Epithelial cell of esophagus (primary cell): Measurements from ENCODE around the gene NMRAL1.

ENCODE experiments used
- DNase-seq: peaks from one replicate; pipeline ENCODE4 v3.0.0; 2010; ENCODE audit warnings: low read depth
- H3K4me3 ChIP-seq: 2 replicates; pipeline ENCODE4 v1.5.1; 2011; ENCODE audit warnings: mild to moderate bottlenecking, low read length, control low read depth
- TF ChIP-seq, protein P1 (sequence below): IDR thresholded peaks from 2 replicates; pipeline ENCODE4 v1.5.1; 2011; ENCODE audit warnings: low read depth, mild to moderate bottlenecking, low read length, control low read depth, inconsistent platforms; ENCODE audit not compliant: insufficient read depth; ENCODE audit errors: missing control alignments

NMRAL1 gene

GRCh38 chr16:4495766-4496165 lies 21.3 kb upstream of the NMRAL1 start:
- DNase-seq = peak; percentile 96
- TF ChIP-seq, protein P1, sequence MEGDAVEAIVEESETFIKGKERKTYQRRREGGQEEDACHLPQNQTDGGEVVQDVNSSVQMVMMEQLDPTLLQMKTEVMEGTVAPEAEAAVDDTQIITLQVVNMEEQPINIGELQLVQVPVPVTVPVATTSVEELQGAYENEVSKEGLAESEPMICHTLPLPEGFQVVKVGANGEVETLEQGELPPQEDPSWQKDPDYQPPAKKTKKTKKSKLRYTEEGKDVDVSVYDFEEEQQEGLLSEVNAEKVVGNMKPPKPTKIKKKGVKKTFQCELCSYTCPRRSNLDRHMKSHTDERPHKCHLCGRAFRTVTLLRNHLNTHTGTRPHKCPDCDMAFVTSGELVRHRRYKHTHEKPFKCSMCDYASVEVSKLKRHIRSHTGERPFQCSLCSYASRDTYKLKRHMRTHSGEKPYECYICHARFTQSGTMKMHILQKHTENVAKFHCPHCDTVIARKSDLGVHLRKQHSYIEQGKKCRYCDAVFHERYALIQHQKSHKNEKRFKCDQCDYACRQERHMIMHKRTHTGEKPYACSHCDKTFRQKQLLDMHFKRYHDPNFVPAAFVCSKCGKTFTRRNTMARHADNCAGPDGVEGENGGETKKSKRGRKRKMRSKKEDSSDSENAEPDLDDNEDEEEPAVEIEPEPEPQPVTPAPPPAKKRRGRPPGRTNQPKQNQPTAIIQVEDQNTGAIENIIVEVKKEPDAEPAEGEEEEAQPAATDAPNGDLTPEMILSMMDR = no peak
- H3K4me3 ChIP-seq = no peak overlapping the region

GRCh38 chr16:4494746-4495490 lies 20.5 kb upstream of the NMRAL1 start:
- H3K4me3 ChIP-seq = no peak overlapping the region
- TF ChIP-seq, protein P1 = no peak
- DNase-seq = peak; percentile 97

GRCh38 chr16:4491898-4492297 lies 17.5 kb upstream of the NMRAL1 start:
- H3K4me3 ChIP-seq = no peak overlapping the region
- TF ChIP-seq, protein P1 = no peak
- DNase-seq = no peak

- H3K4me3 ChIP-seq = no peak overlapping the region
- TF ChIP-seq, protein P1 = no peak
- peak; percentile 73 for DNase-seq
These were observed 14.6 kb upstream of the NMRAL1 start for GRCh38 chr16:4489030-4489429.

DNA sequence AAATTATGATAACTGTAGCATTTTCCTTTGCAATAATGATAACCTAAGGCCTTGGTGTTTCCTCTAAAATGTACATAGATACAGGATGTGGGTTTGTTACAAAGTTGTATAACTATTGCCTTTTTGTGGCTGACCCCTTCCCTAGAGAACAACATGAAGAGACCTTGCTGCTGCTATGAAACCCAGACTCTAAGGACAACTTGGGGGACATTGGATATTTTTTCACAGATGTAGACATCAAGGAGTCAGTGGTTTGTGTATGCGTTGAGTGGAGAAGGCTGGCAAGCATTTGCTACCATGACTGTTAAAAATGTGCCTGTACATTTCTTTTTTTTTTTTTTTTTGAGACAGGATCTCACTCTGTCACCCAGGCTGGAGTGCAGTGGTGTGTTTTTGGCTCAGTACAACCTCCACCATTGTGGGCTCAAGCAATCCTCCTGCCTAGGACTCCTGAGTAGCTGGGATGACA lies 14.1 kb upstream of the NMRAL1 start:
- DNase-seq = no peak
- H3K4me3 ChIP-seq = no peak overlapping the region
- TF ChIP-seq, protein P1 = no peak

GRCh38 chr16:4487955-4488498 lies 13.6 kb upstream of the NMRAL1 start:
- TF ChIP-seq, protein P1 = no peak
- no peak overlapping the region for H3K4me3 ChIP-seq
- peak; percentile 73 for DNase-seq
